Measurements from ENCODE around the gene ZRANB1.

ZRANB1 gene

GRCh38 chr10:125008689-125009638, 67.0 kb downstream of the ZRANB1 start:
- DNase-seq, result no peak

GRCh38 chr10:125009661-125010161, 67.8 kb downstream of the ZRANB1 start:
- no peak for DNase-seq

GRCh38 chr10:125010362-125010761, 68.4 kb downstream of the ZRANB1 start:
- DNase-seq, result no peak

- no peak for DNase-seq
These were observed 69.4 kb downstream of the ZRANB1 start for GRCh38 chr10:125011171-125011925.

GRCh38 chr10:125011926-125012705, 70.2 kb downstream of the ZRANB1 start:
- DNase-seq, result no peak

- no peak for DNase-seq
These were observed 71.1 kb downstream of the ZRANB1 start for GRCh38 chr10:125012851-125013528.

- DNase-seq, result no peak
These were observed 71.6 kb downstream of the ZRANB1 start for GRCh38 chr10:125013529-125013872.

- DNase-seq, result no peak
These were observed 72.3 kb downstream of the ZRANB1 start for GRCh38 chr10:125014086-125014830.

GRCh38 chr10:125014836-125015355, 73.0 kb downstream of the ZRANB1 start:
- DNase-seq, result no peak

GRCh38 chr10:125015356-125015944, 73.5 kb downstream of the ZRANB1 start:
- no peak for DNase-seq

- DNase-seq, result no peak
These were observed 74.2 kb downstream of the ZRANB1 start for GRCh38 chr10:125016123-125016522.

- no peak for DNase-seq
These were observed 74.8 kb downstream of the ZRANB1 start for GRCh38 chr10:125016611-125017202.

GRCh38 chr10:125017547-125018298, 75.8 kb downstream of the ZRANB1 start:
- no peak for DNase-seq

- DNase-seq, result no peak
These were observed 76.7 kb downstream of the ZRANB1 start for GRCh38 chr10:125018576-125019143.

GRCh38 chr10:125020386-125020785, 78.5 kb downstream of the ZRANB1 start:
- no peak for DNase-seq

GRCh38 chr10:125020871-125021270, 78.9 kb downstream of the ZRANB1 start:
- DNase-seq, result no peak

- no peak for DNase-seq
These were observed 79.9 kb downstream of the ZRANB1 start for GRCh38 chr10:125021686-125022344.

GRCh38 chr10:125022671-125023070, 80.7 kb downstream of the ZRANB1 start:
- no peak for DNase-seq

GRCh38 chr10:125023255-125023654, 81.3 kb downstream of the ZRANB1 start:
- DNase-seq, result no peak

Measured in stimulated activated naive CD4-positive, alpha-beta T cell treated with Interleukin-2 at 50 U/mL for 16 hours (primary cell).